Activated naive CD4-positive, alpha-beta T cell treated with anti-CD3 and anti-CD28 coated beads, Interleukin-2, amount 10 ng/mL, durations not matched to agents 7 days and 5 days (primary cell): ENCODE data around the gene DELE1.
"Not testable (repeated sequence)": the region's sequence is repeated elsewhere in the genome, so short reads cannot be mapped to it uniquely, and the experiment has no call there.

Experiments
- CTCF ChIA-PET: fragments of 350-600 bp; sonication (Branson Sonifier 250); formaldehyde crosslinking; loops from one replicate; lab custom pipeline; 2021; ENCODE audit warnings: antibody characterized with exemption; lab: Charles Lee
- DNase-seq: peaks from one replicate; pipeline ENCODE4 v3.0.0-alpha.2; 2020
- H3K27ac Mint-ChIP-seq: one replicate; pipeline ENCODE4 v1.8.0; 2021; ENCODE audit warnings: mild to moderate bottlenecking, moderate library complexity, mixed read lengths
- H3K27me3 Mint-ChIP-seq: one replicate; pipeline ENCODE4 v1.8.0; 2021; ENCODE audit warnings: mild to moderate bottlenecking, mixed read lengths
- H3K36me3 Mint-ChIP-seq: one replicate; pipeline ENCODE4 v1.8.0; 2021; ENCODE audit warnings: mixed read lengths
- H3K4me1 Mint-ChIP-seq: one replicate; pipeline ENCODE4 v1.8.0; 2021; ENCODE audit warnings: mixed read lengths
- H3K4me3 Mint-ChIP-seq: one replicate; pipeline ENCODE4 v1.8.0; 2021; ENCODE audit warnings: mild to moderate bottlenecking, moderate library complexity, mixed read lengths
- H3K9me3 Mint-ChIP-seq: one replicate; pipeline ENCODE4 v1.8.0; 2021; ENCODE audit warnings: mixed read lengths

DELE1 gene

DNA sequence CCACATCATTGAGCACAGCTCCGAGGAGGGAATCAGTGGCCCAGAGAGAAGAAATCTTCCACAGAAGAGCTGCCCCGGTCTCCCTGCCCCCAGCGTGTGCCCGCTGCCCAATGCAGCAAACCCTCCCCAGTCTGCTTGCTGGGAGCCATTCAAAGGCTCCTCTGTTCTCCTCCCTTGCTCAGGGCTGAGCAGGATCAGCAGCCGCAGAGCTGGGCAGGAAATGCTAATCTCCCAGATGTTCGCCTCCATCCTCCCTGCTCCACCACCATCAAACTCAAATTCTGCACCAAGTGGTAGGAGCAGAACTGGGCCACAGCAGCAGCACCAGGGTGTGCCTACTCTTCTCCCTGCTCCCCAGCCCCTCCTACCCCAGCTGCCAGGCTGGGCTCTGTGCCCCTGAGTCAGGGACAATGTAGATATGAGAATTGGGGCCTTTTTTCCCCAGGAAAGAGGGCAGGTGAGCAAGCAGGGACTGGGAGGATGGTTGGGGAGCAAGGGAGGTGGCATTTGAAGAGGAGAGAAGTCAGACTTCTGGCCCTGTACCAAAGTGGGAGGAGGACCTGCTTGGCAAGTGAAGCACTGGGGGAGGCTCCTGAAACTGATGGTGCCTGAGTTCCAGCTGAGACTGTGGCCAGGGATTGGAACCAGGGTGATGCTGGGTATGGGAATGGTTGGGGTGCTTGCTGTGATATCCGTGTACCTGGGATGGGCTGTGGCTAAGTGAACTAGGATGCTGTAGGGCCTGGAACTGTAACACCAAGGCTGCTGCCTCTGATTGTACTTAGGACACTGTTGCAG, 43.5 kb upstream of the DELE1 start:
- H3K27me3 Mint-ChIP-seq, result peaks cover 99% of the 10 kb centered on the region
- no peaks in the 10 kb centered on the region for H3K36me3 Mint-ChIP-seq
- no peak for DNase-seq
- H3K4me3 Mint-ChIP-seq, result no peak overlapping the region
- H3K9me3 Mint-ChIP-seq, result no peaks in the 10 kb centered on the region
- CTCF ChIA-PET, result interaction anchor here (0.7 to 7.7 kb wide), 46 partner anchors 11 to 373 kb away, joined by 3 to 157 read pairs (median 4); partner anchors contain the start of genes DELE1, PCDH12 and RNF14
- H3K27ac Mint-ChIP-seq, result no peak overlapping the region
- peaks cover 22% of the 10 kb centered on the region for H3K4me1 Mint-ChIP-seq

DNA sequence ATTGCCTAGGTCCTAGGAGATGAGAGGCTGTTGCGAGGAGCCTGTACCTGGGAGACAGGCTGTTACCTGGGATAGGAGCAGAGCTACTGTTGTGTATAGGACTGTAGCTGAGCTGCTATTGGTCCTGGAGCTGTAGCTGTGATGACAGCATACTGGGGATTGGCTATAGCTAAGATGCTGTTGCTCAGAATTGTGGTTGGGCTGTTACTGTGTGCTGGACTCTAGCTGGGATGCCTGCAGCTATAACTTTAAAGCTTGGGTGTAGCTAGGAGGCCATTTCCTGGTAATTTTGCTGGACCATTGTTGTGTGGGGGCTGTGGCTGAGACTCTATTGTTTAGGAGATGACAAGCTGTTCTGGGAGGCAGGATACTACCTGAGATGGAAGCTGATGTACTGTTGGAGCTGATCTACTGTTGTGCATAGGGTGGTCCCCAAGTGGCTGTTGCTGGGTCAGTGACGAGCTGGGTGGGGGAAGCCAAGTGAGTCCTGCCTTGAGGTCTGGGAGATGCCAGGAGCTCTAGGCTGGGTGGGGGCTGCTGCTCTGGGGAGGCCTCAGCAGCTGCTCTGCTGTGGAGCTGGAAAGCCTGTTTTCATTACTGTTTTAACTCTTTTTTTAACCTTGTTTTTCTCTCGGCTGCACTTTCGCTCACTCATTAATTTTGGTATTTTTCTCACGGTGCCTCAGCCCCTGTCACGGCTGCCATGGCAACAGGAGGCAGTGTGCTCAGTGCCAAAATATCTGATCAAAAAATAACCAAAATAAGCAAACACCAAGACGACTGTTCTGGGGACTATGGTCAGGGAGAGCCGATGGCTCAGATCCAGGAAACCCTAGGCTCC, 42.5 kb upstream of the DELE1 start:
- peaks cover 95% of the 10 kb centered on the region for H3K27me3 Mint-ChIP-seq
- H3K4me3 Mint-ChIP-seq, result no peak overlapping the region
- H3K9me3 Mint-ChIP-seq, result no peaks in the 10 kb centered on the region
- no peak for DNase-seq
- CTCF ChIA-PET, result interaction anchor here (0.7 to 7.7 kb wide), 19 partner anchors 10 to 374 kb away, joined by 3 to 157 read pairs (median 4); partner anchors contain the start of genes PCDH12 and RNF14
- no peaks in the 10 kb centered on the region for H3K36me3 Mint-ChIP-seq
- peaks cover 22% of the 10 kb centered on the region for H3K4me1 Mint-ChIP-seq
- H3K27ac Mint-ChIP-seq, result no peak overlapping the region

DNA sequence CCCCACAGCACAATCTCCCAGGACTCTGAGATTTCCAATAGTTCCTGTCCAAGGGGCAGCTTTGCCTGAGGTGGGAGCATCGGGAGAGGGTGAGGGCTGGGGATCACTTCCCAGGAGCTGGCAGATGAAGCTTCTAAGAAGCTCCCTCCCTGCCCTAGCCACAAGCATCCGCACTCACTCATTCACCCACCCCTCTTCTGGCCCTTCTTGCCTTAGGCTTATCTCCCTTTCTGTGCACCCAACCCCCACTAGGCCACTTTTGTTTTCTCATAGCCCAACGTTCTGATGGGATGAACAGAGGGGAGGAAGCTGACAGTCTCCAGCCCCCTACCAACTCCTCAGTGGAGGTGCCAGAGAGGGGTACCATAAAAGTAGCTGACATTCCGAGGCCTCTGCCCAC, 41.8 kb upstream of the DELE1 start:
- Mint-ChIP-seq H3K4me1 (peaks cover 21% of the 10 kb centered on the region), H3K27me3 (peaks cover 91% of the 10 kb centered on the region), H3K36me3 (no peaks in the 10 kb centered on the region), H3K27ac (no peak overlapping the region), H3K9me3 (no peaks in the 10 kb centered on the region), H3K4me3 (no peak overlapping the region)
- DNase-seq, result no peak
- CTCF ChIA-PET, result interaction anchor here (1.2 to 7.7 kb wide), 9 partner anchors 9 to 213 kb away, joined by 3 to 157 read pairs (median 8); partner anchors contain the start of genes PCDH12 and RNF14

DNA sequence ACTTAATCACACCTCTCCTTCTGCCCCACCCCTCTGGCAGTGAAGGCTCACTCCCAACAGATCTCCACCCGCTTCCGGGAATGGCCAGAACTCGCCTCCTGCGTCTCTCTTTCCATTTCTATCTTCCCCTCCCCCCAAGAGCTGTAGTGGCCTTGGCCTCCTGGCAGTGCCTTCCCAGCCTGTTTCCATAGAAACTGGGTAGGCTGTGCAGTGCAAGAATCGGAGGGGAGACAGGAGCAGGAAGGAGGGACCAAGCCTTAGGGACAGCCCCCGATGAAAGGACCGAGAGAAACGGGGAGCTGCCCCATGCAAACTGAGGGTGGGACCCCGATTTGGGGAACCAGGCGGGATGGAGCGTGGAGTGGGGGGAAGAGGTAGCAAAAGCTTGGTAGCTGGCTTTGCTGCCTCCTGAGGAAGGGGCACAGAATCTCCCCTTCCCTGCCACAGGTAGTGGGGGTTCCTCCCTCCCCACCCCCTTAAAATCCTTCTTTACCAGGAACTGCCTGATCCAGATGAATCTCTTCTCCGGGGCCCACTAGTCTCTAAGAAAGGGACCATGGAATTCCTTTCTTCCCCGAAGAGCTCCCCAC, 41.0 kb upstream of the DELE1 start:
- Mint-ChIP-seq H3K9me3 (no peaks in the 10 kb centered on the region), H3K4me1 (peaks cover 13% of the 10 kb centered on the region), H3K27ac (no peak overlapping the region), H3K36me3 (no peaks in the 10 kb centered on the region), H3K4me3 (no peak overlapping the region), H3K27me3 (peaks cover 83% of the 10 kb centered on the region)
- DNase-seq, result no peak
- CTCF ChIA-PET, result interaction anchor here (1.4 to 7.7 kb wide), 4 partner anchors 77 to 213 kb away, joined by 3 to 157 read pairs (median 116); partner anchors contain the start of gene PCDH12

DNA sequence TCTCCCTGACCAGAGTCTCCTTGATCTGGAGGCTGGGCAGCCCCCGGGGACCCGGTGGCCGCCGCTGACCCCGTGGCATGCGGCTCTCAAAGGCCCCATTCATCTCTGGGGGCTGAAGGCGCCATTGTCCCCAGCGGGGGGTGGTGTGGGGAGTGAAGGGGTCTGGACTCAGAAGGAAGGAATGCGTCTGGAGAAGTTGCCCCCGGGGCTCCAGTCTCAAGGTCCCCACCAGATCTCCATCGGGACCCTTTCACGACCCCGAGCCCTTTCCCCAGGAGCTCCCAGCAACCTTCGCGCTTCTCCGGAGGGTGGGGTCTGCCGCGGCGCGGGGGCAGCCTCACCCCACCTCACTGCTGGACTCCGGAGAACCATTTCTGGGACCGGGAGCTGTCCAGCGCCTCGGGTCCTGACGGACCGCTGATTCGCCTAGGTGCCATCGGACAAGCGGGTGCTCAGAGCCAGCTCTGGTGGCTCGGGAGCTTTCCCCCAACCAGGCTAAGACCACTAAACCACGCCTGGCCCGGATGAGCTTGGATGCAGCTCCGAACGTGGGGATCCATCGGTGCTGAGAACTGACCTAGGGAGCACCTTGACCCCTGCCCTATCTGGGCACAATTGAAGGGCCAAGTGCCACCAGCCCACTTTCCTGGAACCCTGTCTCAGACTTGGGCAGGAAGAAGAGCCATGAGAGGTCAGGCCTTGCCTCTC, 40.3 kb upstream of the DELE1 start:
- peaks cover 11% of the 10 kb centered on the region for H3K4me1 Mint-ChIP-seq
- DNase-seq, result peak; percentile 65
- H3K27me3 Mint-ChIP-seq, result peaks cover 78% of the 10 kb centered on the region
- no peaks in the 10 kb centered on the region for H3K9me3 Mint-ChIP-seq
- no peak overlapping the region for H3K4me3 Mint-ChIP-seq
- H3K36me3 Mint-ChIP-seq, result no peaks in the 10 kb centered on the region
- CTCF ChIA-PET, result interaction anchor here (6.2 to 7.7 kb wide), 3 partner anchors 76 to 190 kb away, joined by 111 to 157 read pairs (median 120); partner anchors contain the start of gene PCDH12
- H3K27ac Mint-ChIP-seq, result no peak overlapping the region

DNA sequence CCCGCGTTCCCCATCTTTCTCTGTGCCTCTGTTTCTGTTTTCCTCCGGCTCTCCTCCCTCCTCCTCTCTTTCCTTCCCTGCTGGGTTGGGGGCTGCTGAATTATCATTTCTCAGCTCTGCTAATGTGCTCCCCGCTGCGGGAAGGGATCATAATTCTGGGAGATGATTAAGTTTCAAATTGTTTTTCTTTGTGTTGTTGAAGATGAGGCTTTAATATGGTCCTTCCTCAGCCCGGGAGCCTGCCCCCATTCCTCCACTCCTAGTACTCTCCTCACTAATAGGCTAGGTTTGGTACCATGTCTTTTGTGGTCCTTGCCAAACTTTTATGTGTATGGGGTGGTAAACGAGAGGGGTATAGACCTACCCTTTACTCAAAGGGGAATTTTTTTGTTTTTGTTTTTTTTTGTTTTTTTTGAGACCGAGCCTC, 39.8 kb upstream of the DELE1 start:
- Mint-ChIP-seq H3K4me1 (peaks cover 8% of the 10 kb centered on the region), H3K9me3 (no peaks in the 10 kb centered on the region), H3K36me3 (no peaks in the 10 kb centered on the region), H3K4me3 (no peak overlapping the region), H3K27ac (no peak overlapping the region), H3K27me3 (peaks cover 73% of the 10 kb centered on the region)
- no peak for DNase-seq
- CTCF ChIA-PET, result interaction anchor here (6.6 to 7.7 kb wide), 2 partner anchors 75 to 190 kb away, joined by 120 to 157 read pairs; partner anchors contain the start of gene PCDH12

DNA sequence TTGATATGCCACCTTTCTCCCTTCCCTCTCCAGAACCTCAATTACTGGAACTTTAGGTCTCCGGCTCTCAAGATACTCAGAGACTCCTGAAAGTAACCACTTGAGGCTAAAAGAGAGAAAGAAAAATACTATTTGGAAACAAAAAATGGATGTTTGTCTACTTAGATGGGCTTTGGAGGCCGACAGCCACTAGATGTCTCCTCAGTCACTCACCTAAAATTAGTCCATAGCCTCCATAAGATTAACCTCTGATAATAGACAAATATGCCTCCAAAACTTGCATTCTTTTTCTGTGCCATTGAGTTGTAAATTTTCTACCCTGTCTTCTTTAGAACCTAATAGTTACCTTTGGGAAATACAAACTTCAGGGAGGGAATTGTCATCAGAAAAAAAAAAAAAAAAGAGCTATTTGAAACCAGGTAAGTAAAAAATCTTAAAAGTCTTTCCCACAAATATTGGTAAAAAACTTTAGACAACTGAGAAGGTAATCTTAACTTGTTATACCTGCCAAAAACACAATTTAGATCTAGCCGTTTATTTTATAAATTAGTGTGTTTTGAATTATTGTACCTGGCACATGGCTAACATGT, 34.3 kb upstream of the DELE1 start:
- H3K27me3 Mint-ChIP-seq, result peaks cover 41% of the 10 kb centered on the region
- peaks cover 2% of the 10 kb centered on the region for H3K4me1 Mint-ChIP-seq

DNA sequence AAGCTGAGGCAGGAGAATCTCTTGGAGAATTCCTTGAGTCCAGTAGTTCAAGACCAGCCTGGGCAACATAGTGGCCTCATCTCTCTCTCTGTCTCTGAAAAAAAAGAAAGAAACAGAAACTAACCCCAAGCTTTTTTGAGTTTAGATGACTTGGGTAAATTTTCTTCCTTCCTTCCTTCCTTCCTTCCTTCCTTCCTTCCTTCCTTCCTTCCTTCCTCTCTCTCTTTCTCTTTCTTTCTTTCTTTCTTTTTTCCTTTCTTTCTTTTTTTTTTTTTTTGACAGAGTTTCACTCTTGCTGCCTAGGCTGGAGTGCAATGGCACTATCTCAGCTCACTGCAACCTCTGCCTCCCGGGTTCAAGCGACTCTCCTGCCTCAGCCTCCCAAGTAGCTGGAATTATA, 33.2 kb upstream of the DELE1 start:
- not testable (repeated sequence) for H3K4me1 Mint-ChIP-seq, H3K9me3 Mint-ChIP-seq, H3K36me3 Mint-ChIP-seq, H3K4me3 Mint-ChIP-seq, H3K27ac Mint-ChIP-seq, DNase-seq
- CTCF ChIA-PET, result interaction anchor here (0.7 to 5.3 kb wide), 7 partner anchors 9 to 199 kb away, joined by 3 to 61 read pairs (median 3); partner anchors contain the start of gene PCDH12
- peaks cover 36% of the 10 kb centered on the region for H3K27me3 Mint-ChIP-seq

More for the DNA sequence above, 34.3 kb upstream of the DELE1 start:
- no peak for DNase-seq
- no peaks in the 10 kb centered on the region for H3K9me3 Mint-ChIP-seq
- no peak overlapping the region for H3K27ac Mint-ChIP-seq
- H3K36me3 Mint-ChIP-seq, result no peaks in the 10 kb centered on the region
- no peak overlapping the region for H3K4me3 Mint-ChIP-seq
- CTCF ChIA-PET, result interaction anchor here (0.8 to 5.3 kb wide), 9 partner anchors 9 to 230 kb away, joined by 3 to 61 read pairs (median 3); partner anchors contain the start of gene PCDH12

DNA sequence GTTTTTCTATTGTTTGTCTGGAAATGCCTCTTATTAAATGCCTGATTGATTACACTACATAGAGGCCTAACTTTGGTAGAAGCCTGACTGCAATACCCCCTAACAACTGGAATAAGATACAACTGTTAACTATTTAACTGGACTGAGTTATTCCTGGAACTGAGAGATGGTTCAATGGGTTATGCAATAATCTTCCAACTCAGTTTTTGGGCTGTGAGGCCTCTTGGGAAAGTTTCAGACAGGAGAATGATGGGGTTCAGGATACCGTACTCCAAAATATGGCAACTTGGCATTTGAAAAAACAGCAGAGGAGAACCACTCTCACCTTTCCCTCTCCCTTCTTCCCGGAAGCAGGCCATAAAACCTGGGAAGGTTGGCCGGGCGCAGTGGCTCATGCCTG, 26.2 kb upstream of the DELE1 start:
- CTCF ChIA-PET, result interaction anchor here (0.8 to 1.2 kb wide), 3 partner anchors 18 to 63 kb away, joined by 3 to 4 read pairs (median 3); no protein-coding TSS in a partner anchor
- Mint-ChIP-seq H3K4me1 (no peaks in the 10 kb centered on the region), H3K9me3 (no peaks in the 10 kb centered on the region), H3K36me3 (no peaks in the 10 kb centered on the region), H3K27ac (no peak overlapping the region), H3K4me3 (no peak overlapping the region), H3K27me3 (peaks cover 9% of the 10 kb centered on the region)
- no peak for DNase-seq

DNA sequence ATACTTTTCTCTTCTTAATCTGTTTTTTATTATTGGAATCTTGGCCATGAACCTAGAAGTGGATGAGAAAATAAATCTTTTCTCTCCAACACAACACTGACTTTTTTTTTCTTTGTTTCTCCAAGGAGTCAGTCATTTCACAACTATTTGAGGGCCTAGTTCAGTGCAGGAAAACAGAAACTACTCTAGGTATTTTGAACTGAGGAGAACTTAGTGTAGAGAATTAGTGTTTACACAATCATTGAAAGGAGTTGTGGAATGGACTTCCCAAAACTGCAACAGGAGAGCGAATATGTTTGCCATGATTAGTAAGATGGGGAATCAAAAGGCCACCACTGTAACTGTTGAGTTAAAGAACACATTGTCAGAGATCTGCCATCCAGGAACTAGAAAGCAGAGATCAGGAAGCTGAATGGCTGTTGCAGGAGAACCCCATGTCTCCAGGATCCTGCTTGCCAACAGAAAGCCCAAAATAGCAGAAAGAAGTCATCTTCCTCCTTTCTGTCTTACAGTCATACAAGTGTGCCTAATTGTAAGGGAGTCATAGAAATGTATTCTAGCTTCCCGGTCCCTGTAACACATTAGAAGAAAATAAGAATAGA, 25.1 kb upstream of the DELE1 start:
- DNase-seq, result no peak
- Mint-ChIP-seq H3K27ac (no peak overlapping the region), H3K27me3 (peaks cover 19% of the 10 kb centered on the region), H3K9me3 (no peaks in the 10 kb centered on the region), H3K4me3 (no peak overlapping the region), H3K4me1 (no peaks in the 10 kb centered on the region), H3K36me3 (no peaks in the 10 kb centered on the region)
- CTCF ChIA-PET, result no interaction called here

DNA sequence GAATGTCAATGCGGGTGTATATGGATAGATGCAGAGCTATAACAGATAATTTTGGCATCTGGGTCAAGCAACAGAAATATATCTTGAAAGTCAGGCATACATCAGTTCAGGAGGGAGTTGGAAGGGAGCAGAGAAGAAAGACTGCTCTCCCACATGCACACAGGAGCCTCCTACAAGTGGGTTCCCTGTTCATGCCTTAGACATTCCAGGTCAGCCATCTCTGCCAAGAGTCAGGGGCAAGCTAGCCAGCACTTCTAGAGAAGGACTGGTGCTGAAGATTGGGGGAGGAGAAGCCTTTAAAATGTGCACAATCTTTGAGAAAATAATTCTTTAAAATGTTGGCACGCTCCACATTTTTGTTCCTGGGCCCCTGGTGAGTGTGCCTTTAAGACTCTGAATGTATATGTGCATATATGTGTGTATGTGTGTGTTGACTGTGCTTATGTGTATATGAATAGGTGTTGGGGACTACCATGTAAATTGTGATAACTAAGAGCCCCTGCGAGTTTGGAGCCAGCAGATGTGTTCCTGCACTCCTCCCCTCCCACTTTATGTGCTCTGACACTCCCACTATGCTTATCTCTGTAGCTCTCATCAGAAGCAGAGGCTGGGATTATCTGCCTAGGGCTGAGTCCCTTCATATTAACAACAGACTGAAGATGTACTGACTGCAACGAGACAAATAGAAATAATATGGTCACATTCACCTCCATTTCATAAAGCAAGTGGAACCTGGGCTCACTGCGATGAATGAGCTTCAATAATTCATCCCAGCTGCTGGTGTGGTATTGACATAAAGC, 21.5 kb upstream of the DELE1 start:
- CTCF ChIA-PET, result interaction anchor here (1.0 to 1.5 kb wide), 2 partner anchors 12 to 23 kb away, joined by 3 to 5 read pairs; partner anchors contain the start of gene PCDH1
- Mint-ChIP-seq H3K27ac (no peak overlapping the region), H3K4me1 (no peaks in the 10 kb centered on the region), H3K27me3 (peaks cover 22% of the 10 kb centered on the region), H3K36me3 (no peaks in the 10 kb centered on the region), H3K9me3 (no peaks in the 10 kb centered on the region), H3K4me3 (no peak overlapping the region)
- DNase-seq, result no peak

DNA sequence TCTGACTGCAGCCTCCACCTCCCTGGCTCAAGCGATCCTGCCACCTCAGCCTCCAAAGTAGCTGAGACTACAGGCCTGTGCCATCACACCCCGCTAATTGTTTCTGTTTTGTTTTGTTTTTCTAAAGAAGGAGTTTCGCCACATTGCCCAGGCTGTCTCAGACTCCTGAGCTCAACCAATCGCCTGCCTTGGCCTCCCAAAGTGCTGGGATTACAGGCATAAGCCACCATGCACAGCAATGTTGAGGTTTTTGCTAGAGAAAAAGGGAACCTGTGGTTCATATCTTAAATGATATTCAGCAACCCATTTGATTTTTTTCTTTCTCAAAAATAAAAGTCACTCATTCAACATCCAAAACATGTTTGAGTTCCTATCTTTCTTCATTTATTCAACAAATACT, 20.4 kb upstream of the DELE1 start:
- H3K27me3 Mint-ChIP-seq, result peaks cover 22% of the 10 kb centered on the region
- CTCF ChIA-PET, result no interaction called here
- H3K4me1 Mint-ChIP-seq, result no peaks in the 10 kb centered on the region
- no peak overlapping the region for H3K27ac Mint-ChIP-seq
- no peak for DNase-seq
- no peak overlapping the region for H3K4me3 Mint-ChIP-seq
- no peaks in the 10 kb centered on the region for H3K9me3 Mint-ChIP-seq
- no peaks in the 10 kb centered on the region for H3K36me3 Mint-ChIP-seq
